Measurements from ENCODE around the gene RRP7A.

- TF ChIP-seq EZH2 (IDR thresholded peaks at IDR 0.05; ENCODE audit: borderline replicate concordance, low read length) (no peak), CTCF (IDR thresholded peaks at IDR 0.05; ENCODE audit: low read length) (no peak)
Measured at GRCh38 chr22:42493393-42493792, 26.2 kb downstream of the RRP7A start.

Data from OCI-LY1 (cell line).